ENCODE results near the gene DYNC1LI2.

GRCh38 chr16:66714062-66714461 lies 37.3 kb downstream of the DYNC1LI2 start:
- TF ChIP-seq CTCF (IDR thresholded peaks at IDR 0.05; ENCODE audit: low read length) (no peak), EZH2phosphoT487 (IDR thresholded peaks at IDR 0.05; ENCODE audit: low read length) (no peak)

All from MM.1S (cell line).